ENCODE results near the gene RAB40C.
"Not testable (repeated sequence)": the region's sequence is repeated elsewhere in the genome, so short reads cannot be mapped to it uniquely, and the experiment has no call there.

RAB40C gene

DNA sequence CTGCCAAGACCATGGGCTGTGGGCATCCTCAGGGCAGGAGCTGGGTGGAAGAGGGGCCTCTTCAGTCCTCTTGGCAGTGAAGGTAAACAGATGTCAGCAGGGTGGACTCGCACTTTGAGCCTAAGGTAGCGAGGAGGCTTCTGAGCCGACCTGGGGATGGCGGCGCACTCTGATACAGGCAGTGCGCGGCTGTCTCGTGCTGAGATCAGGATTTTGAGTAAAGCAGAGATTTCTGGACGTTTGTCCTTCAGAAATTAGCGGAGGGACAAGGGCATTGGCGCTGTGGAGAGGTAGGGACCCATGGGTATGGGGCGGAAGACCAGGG lies 6.8 kb downstream of the RAB40C start:
- TF ChIP-seq, protein P1, sequence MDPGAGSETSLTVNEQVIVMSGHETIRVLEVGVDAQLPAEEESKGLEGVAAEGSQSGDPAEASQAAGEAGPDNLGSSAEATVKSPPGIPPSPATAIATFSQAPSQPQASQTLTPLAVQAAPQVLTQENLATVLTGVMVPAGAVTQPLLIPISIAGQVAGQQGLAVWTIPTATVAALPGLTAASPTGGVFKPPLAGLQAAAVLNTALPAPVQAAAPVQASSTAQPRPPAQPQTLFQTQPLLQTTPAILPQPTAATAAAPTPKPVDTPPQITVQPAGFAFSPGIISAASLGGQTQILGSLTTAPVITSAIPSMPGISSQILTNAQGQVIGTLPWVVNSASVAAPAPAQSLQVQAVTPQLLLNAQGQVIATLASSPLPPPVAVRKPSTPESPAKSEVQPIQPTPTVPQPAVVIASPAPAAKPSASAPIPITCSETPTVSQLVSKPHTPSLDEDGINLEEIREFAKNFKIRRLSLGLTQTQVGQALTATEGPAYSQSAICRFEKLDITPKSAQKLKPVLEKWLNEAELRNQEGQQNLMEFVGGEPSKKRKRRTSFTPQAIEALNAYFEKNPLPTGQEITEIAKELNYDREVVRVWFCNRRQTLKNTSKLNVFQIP (CRISPR knock-in tag; IDR thresholded peaks at IDR 0.05; ENCODE audit: borderline replicate concordance, low read depth), result no peak
- TF ChIP-seq, protein P2, sequence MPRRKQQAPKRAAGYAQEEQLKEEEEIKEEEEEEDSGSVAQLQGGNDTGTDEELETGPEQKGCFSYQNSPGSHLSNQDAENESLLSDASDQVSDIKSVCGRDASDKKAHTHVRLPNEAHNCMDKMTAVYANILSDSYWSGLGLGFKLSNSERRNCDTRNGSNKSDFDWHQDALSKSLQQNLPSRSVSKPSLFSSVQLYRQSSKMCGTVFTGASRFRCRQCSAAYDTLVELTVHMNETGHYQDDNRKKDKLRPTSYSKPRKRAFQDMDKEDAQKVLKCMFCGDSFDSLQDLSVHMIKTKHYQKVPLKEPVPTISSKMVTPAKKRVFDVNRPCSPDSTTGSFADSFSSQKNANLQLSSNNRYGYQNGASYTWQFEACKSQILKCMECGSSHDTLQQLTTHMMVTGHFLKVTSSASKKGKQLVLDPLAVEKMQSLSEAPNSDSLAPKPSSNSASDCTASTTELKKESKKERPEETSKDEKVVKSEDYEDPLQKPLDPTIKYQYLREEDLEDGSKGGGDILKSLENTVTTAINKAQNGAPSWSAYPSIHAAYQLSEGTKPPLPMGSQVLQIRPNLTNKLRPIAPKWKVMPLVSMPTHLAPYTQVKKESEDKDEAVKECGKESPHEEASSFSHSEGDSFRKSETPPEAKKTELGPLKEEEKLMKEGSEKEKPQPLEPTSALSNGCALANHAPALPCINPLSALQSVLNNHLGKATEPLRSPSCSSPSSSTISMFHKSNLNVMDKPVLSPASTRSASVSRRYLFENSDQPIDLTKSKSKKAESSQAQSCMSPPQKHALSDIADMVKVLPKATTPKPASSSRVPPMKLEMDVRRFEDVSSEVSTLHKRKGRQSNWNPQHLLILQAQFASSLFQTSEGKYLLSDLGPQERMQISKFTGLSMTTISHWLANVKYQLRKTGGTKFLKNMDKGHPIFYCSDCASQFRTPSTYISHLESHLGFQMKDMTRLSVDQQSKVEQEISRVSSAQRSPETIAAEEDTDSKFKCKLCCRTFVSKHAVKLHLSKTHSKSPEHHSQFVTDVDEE (CRISPR knock-in tag; IDR thresholded peaks at IDR 0.05), result no peak
- TF ChIP-seq TCF4 (CRISPR knock-in tag; IDR thresholded peaks at IDR 0.05; ENCODE audit: borderline replicate concordance) (no peak), PPARA (CRISPR knock-in tag; IDR thresholded peaks at IDR 0.05; ENCODE audit: borderline replicate concordance) (no peak), TOX (CRISPR knock-in tag; IDR thresholded peaks at IDR 0.05; ENCODE audit: borderline replicate concordance) (no peak), ZNF70 (CRISPR knock-in tag; IDR thresholded peaks at IDR 0.05) (no peak), ZC3H10 (CRISPR knock-in tag; IDR thresholded peaks at IDR 0.05) (no peak), ZNF565 (CRISPR knock-in tag; conservative IDR thresholded peaks at IDR 0.05; ENCODE audit: low read depth) (no peak)
- TF ChIP-seq, protein P3, sequence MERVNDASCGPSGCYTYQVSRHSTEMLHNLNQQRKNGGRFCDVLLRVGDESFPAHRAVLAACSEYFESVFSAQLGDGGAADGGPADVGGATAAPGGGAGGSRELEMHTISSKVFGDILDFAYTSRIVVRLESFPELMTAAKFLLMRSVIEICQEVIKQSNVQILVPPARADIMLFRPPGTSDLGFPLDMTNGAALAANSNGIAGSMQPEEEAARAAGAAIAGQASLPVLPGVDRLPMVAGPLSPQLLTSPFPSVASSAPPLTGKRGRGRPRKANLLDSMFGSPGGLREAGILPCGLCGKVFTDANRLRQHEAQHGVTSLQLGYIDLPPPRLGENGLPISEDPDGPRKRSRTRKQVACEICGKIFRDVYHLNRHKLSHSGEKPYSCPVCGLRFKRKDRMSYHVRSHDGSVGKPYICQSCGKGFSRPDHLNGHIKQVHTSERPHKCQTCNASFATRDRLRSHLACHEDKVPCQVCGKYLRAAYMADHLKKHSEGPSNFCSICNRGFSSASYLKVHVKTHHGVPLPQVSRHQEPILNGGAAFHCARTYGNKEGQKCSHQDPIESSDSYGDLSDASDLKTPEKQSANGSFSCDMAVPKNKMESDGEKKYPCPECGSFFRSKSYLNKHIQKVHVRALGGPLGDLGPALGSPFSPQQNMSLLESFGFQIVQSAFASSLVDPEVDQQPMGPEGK (CRISPR knock-in tag; IDR thresholded peaks at IDR 0.05; ENCODE audit: borderline replicate concordance), result no peak
- TF ChIP-seq, protein P4, sequence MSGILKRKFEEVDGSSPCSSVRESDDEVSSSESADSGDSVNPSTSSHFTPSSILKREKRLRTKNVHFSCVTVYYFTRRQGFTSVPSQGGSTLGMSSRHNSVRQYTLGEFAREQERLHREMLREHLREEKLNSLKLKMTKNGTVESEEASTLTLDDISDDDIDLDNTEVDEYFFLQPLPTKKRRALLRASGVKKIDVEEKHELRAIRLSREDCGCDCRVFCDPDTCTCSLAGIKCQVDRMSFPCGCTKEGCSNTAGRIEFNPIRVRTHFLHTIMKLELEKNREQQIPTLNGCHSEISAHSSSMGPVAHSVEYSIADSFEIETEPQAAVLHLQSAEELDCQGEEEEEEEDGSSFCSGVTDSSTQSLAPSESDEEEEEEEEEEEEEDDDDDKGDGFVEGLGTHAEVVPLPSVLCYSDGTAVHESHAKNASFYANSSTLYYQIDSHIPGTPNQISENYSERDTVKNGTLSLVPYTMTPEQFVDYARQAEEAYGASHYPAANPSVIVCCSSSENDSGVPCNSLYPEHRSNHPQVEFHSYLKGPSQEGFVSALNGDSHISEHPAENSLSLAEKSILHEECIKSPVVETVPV (CRISPR knock-in tag; IDR thresholded peaks at IDR 0.05), result no peak
- ATAC-seq, result no peak

DNA sequence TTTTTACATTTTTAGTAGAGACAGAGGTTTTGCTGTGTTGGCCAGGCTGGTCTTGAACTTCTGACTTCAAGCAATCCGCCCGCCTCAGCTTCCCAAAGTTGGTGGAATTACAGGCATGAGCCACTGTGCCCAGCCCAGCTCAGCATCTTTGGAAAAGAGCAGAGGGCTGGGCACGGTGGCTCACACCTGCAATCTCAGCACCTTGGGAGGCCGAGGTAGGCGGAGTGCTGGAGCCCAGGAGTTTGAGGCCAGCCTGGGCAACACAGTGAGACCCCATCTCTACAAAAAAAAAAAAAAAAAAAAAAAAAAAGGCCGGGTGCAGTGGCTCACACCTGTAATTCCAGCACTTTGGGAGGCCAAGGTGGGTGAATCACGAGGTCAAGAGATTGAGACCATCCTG lies 7.8 kb downstream of the RAB40C start:
- ATAC-seq, result not testable (repeated sequence)

DNA sequence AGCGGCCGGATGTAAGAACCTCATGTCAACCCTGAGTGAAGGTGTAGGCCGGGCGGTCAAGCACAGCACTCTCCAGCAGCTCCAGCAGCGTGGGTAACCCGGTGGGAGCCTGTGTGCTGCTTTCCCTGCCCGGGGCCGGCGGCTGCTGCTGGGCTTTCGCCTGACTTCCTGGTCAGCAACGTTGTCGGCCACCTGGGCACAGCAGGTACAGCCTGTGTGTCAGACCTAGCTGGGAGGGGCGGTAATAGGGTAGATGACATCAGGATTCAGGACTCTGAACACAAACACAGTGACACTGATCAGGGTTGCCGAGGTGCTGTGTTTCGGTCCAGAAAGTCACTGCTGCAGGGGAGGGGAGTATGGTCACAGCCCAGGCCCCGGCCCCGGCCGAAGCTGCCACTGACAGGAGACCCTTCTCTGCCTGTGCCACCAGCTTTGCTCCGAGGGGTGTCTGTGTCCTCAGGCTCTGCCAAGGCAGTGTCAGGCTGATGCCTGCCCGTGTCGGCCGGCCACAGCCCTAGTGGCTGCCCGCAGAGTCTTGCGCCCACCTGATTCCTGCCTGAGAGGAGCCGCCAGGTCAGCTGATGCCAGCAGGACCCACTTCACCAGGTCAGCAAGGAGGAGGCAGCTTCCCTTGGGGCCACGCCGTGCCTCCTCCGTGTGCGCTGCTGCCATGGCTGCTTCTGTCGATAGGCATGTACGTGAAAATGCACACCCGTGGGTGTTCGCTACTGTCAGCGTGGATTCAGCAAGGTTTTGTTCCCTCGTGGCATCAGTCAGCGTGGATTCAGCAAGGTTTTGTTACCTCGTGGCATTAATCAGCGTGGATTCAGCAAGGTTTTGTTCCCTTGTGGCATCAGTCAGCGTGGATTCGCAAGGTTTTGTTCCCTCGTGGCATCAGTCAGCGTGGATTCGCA lies 9.2 kb downstream of the RAB40C start:
- ATAC-seq, result no peak
- TF ChIP-seq, protein P4 (CRISPR knock-in tag; IDR thresholded peaks at IDR 0.05), result no peak
- no peak for TF ChIP-seq ZFP30 (CRISPR knock-in tag; IDR thresholded peaks at IDR 0.05)
- TF ChIP-seq ZNF70 (CRISPR knock-in tag; IDR thresholded peaks at IDR 0.05), result no peak
- TF ChIP-seq, protein P2 (CRISPR knock-in tag; IDR thresholded peaks at IDR 0.05), result no peak
- TF ChIP-seq TOX (CRISPR knock-in tag; IDR thresholded peaks at IDR 0.05; ENCODE audit: borderline replicate concordance), result no peak
- no peak for TF ChIP-seq ARNTL (CRISPR knock-in tag; IDR thresholded peaks at IDR 0.05; ENCODE audit: borderline replicate concordance, low read depth)
- TF ChIP-seq OSR1 (CRISPR knock-in tag; IDR thresholded peaks at IDR 0.05), result no peak
- TF ChIP-seq, protein P1 (CRISPR knock-in tag; IDR thresholded peaks at IDR 0.05; ENCODE audit: borderline replicate concordance, low read depth), result no peak
- no peak for TF ChIP-seq ZFP3 (CRISPR knock-in tag; IDR thresholded peaks at IDR 0.05)
- TF ChIP-seq, protein P3 (CRISPR knock-in tag; IDR thresholded peaks at IDR 0.05; ENCODE audit: borderline replicate concordance), result no peak
- TF ChIP-seq, protein P5, sequence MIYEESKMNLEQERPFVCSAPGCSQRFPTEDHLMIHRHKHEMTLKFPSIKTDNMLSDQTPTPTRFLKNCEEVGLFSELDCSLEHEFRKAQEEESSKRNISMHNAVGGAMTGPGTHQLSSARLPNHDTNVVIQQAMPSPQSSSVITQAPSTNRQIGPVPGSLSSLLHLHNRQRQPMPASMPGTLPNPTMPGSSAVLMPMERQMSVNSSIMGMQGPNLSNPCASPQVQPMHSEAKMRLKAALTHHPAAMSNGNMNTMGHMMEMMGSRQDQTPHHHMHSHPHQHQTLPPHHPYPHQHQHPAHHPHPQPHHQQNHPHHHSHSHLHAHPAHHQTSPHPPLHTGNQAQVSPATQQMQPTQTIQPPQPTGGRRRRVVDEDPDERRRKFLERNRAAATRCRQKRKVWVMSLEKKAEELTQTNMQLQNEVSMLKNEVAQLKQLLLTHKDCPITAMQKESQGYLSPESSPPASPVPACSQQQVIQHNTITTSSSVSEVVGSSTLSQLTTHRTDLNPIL (CRISPR knock-in tag; IDR thresholded peaks at IDR 0.05; ENCODE audit: low read depth), result no peak
- TF ChIP-seq TCF4 (CRISPR knock-in tag; IDR thresholded peaks at IDR 0.05; ENCODE audit: borderline replicate concordance), result no peak
- no peak for TF ChIP-seq ZC3H10 (CRISPR knock-in tag; IDR thresholded peaks at IDR 0.05)
